ENCODE measurements around the gene ATAD3C.

GRCh38 chr1:1507305-1507704 lies 57.8 kb downstream of the ATAD3C start:
- TF ChIP-seq CTCF (IDR thresholded peaks at IDR 0.05) (no peak), POLR2A (IDR thresholded peaks at IDR 0.05) (no peak)

Data from adrenal gland (tissue), 5 donors.